Measurements from ENCODE around the gene DGKG. TPM values are rescaled to one million over a fixed set of nuclear protein-coding genes. Genes with fewer than 3 reads are reported as not detected.
A peak's percentile ranks its signal among the peaks of the same experiment; 100 is the strongest.

DGKG gene
- total RNA-seq, 6 experiments from 2014 or later = 1.5 to 3.6 (median 2.0) TPM

DNA sequence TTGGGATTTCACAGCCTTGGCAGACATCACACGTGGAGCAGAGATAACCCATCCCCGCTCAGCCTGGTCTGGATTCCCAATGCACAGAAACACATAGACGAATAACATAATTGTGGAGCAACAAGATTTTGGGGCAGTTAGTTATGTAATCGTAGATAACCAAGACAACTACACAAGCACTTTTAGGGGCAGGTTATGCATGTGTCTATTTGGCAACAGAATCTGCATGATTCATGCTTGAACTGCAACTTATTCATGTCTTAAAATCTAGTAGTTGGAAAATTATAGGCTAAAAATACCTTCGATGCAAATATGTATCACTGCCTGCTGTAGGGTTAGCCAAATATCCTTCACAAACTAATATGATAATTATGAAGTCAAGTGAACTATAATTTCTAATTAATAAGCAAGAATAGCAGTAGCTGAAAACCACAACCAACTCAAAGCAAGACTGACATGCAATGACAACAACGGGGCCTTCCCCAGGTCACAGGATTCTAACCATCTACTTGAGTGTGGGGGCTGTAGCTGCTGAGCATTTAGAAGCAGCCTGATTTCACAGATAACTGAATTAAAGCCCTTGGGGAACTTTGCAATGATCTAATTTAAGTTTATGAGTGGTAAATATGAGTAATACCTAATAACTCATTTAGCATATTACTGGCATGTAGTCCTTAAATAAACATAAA is 31.1 kb downstream of the DGKG start:
- intact Hi-C loops (cut with DNase I) = no loop called here
- Histone ChIP-seq H3K27me3 (no peaks in the 10 kb centered on the region), H3K27ac (no peak overlapping the region), H3K9me3 (no peaks in the 10 kb centered on the region), H3K4me3 (no peak overlapping the region), H3K4me1 (peaks cover 0 to 8% (median 0%) of the 10 kb centered on the region in 4 donors), H3K36me3 (no peaks in the 10 kb centered on the region)
- 69% methylated on average over 6 of the region's 6 CpGs for WGBS (ENCODE audit: insufficient coverage, low coverage, low lambda C conversion rate, missing lambda C conversion rate)
- ATAC-seq (no peak), DNase-seq (no peak)
- no peak for TF ChIP-seq POLR2A (IDR thresholded peaks at IDR 0.05)
- TF ChIP-seq, protein P1, sequence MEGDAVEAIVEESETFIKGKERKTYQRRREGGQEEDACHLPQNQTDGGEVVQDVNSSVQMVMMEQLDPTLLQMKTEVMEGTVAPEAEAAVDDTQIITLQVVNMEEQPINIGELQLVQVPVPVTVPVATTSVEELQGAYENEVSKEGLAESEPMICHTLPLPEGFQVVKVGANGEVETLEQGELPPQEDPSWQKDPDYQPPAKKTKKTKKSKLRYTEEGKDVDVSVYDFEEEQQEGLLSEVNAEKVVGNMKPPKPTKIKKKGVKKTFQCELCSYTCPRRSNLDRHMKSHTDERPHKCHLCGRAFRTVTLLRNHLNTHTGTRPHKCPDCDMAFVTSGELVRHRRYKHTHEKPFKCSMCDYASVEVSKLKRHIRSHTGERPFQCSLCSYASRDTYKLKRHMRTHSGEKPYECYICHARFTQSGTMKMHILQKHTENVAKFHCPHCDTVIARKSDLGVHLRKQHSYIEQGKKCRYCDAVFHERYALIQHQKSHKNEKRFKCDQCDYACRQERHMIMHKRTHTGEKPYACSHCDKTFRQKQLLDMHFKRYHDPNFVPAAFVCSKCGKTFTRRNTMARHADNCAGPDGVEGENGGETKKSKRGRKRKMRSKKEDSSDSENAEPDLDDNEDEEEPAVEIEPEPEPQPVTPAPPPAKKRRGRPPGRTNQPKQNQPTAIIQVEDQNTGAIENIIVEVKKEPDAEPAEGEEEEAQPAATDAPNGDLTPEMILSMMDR (IDR thresholded peaks at IDR 0.05) = no peak

DNA sequence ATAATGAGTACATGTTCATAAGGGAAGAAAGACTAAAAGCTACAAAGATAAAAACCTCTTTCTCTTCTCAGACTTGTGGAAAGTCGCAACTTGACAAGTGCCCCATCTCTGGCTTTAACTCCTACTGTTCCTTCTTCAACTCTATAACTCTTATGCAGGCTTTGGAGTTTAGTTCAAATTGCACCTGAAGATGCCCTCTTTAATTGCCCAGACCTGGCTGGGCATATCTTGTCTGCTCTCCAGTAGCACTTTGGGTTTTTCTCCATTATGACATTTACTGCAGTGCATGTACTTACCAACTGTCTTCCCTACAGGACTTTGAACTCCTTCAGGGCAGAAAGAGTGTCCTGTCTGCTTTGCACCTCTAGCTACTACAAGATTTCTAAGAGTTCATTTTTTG is 32.4 kb downstream of the DGKG start:
- TF ChIP-seq POLR2A (IDR thresholded peaks at IDR 0.05) = no peak
- TF ChIP-seq, protein P1 (IDR thresholded peaks at IDR 0.05) = no peak
- Histone ChIP-seq H3K4me1 (peaks cover 0 to 6% (median 0%) of the 10 kb centered on the region in 4 donors), H3K36me3 (no peaks in the 10 kb centered on the region), H3K27me3 (no peaks in the 10 kb centered on the region), H3K4me3 (no peak overlapping the region), H3K27ac (no peak overlapping the region), H3K9me3 (no peaks in the 10 kb centered on the region)
- intact Hi-C loops (cut with DNase I) = no loop called here
- DNase-seq (no peak), ATAC-seq (no peak)
- 100% methylated on average over 1 of the region's 1 CpG for WGBS (ENCODE audit: insufficient coverage, low coverage, low lambda C conversion rate, missing lambda C conversion rate)

DNA sequence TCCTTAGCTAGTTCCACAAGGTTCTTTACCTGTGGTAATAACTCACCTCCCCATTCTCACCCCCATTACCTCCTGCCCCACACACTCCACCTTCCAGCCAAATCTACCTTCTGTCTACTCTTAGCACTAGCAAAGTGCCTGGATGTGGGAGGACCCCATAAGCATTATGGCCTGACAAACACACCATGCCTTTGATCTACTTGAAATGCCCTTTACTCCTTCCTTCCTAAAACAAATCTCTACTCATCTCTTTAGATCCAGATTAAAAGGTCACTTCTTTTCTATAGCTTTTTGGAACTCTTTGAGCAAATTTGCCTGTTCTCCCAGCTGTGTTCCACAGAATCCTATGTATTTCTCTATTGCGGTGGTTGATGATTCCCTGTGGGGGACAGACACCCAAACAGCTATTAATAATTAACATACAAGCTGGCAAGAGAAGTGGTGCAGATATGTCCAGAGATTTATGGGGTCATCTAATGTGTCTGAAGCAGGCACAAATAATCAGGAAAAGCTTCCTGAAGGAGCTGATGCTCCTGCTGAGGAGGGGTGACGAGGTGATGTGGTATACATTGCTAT is 34.0 kb downstream of the DGKG start:
- Histone ChIP-seq H3K4me3 (no peak overlapping the region), H3K27ac (no peak overlapping the region), H3K9me3 (no peaks in the 10 kb centered on the region), H3K36me3 (no peaks in the 10 kb centered on the region), H3K4me1 (peaks cover 0 to 3% (median 0%) of the 10 kb centered on the region in 4 donors), H3K27me3 (no peaks in the 10 kb centered on the region)
- ATAC-seq (peak in 2 of 4 donors; percentile 34 to 48), DNase-seq (no peak)
- 61% methylated on average over 2 of the region's 2 CpGs for WGBS (ENCODE audit: insufficient coverage, low coverage, low lambda C conversion rate, missing lambda C conversion rate)
- no peak for TF ChIP-seq POLR2A (IDR thresholded peaks at IDR 0.05)
- TF ChIP-seq, protein P1 (IDR thresholded peaks at IDR 0.05) = no peak
- intact Hi-C loops (cut with DNase I) = no loop called here

DNA sequence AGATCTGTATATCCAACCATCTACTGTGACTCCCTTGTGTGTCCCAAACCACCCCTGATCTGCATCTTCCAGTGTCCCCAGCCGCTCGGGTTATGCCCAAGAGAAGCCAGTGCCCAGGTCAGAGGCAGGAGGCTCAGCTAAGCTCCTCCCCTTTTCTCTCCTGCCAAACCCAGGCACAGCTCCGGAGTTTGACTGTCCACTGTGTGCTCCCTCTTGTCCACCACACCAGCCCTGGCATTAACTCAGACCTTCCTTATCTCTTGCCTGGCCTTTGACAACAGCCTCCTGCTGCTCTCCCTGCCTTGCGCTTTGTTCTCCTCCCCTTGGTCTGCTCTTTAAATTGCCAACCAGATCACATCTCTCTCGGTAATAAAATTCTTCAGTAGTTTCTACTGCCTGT is 39.3 kb downstream of the DGKG start:
- DNase-seq = no peak
- no peak overlapping the region for H3K4me3 ChIP-seq
- TF ChIP-seq, protein P1 (IDR thresholded peaks at IDR 0.05) = no peak
- no peak for TF ChIP-seq POLR2A (IDR thresholded peaks at IDR 0.05)
- no peak overlapping the region for H3K27ac ChIP-seq
- intact Hi-C loops (cut with DNase I) = no loop called here
- H3K9me3 ChIP-seq = no peaks in the 10 kb centered on the region
- no peaks in the 10 kb centered on the region for H3K4me1 ChIP-seq
- H3K27me3 ChIP-seq = no peaks in the 10 kb centered on the region
- no peak for ATAC-seq
- H3K36me3 ChIP-seq = no peaks in the 10 kb centered on the region
- WGBS (ENCODE audit: insufficient coverage, low coverage, low lambda C conversion rate, missing lambda C conversion rate) = 56% methylated on average over 5 of the region's 5 CpGs

Measured in right lobe of liver (tissue), 6 donors.